ENCODE results near the gene PRDX2.

DNA sequence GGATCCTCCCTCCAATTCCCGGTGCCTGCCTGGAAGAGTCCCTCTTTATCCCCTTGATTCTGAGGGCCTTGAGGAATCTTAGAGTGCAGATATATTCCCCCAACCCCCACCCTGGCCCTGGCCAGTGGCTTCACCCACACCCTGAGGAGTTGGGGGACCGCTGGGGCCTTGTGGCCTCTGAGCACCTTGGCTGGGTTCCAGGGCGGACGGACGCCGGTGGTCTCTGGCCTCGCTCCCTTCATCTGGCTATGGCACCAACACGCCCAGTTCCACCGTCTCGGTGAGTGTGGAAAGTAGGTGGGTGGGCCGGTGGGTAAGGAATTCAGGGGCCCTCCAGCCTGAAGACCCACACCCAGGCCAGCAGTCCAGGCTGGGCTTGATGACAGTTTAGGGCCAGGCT, 41.7 kb upstream of the PRDX2 start:
- TF ChIP-seq, protein P1, sequence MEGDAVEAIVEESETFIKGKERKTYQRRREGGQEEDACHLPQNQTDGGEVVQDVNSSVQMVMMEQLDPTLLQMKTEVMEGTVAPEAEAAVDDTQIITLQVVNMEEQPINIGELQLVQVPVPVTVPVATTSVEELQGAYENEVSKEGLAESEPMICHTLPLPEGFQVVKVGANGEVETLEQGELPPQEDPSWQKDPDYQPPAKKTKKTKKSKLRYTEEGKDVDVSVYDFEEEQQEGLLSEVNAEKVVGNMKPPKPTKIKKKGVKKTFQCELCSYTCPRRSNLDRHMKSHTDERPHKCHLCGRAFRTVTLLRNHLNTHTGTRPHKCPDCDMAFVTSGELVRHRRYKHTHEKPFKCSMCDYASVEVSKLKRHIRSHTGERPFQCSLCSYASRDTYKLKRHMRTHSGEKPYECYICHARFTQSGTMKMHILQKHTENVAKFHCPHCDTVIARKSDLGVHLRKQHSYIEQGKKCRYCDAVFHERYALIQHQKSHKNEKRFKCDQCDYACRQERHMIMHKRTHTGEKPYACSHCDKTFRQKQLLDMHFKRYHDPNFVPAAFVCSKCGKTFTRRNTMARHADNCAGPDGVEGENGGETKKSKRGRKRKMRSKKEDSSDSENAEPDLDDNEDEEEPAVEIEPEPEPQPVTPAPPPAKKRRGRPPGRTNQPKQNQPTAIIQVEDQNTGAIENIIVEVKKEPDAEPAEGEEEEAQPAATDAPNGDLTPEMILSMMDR (conservative IDR thresholded peaks at IDR 0.05; ENCODE audit: low read depth in 2 of 2) = no peak
- TF ChIP-seq EZH2phosphoT487 (IDR thresholded peaks at IDR 0.05; ENCODE audit: unreplicated experiment) = no peak
- TF ChIP-seq EZH2 (IDR thresholded peaks at IDR 0.05; ENCODE audit: low read depth, unreplicated experiment) = no peak
- TF ChIP-seq, protein P2, sequence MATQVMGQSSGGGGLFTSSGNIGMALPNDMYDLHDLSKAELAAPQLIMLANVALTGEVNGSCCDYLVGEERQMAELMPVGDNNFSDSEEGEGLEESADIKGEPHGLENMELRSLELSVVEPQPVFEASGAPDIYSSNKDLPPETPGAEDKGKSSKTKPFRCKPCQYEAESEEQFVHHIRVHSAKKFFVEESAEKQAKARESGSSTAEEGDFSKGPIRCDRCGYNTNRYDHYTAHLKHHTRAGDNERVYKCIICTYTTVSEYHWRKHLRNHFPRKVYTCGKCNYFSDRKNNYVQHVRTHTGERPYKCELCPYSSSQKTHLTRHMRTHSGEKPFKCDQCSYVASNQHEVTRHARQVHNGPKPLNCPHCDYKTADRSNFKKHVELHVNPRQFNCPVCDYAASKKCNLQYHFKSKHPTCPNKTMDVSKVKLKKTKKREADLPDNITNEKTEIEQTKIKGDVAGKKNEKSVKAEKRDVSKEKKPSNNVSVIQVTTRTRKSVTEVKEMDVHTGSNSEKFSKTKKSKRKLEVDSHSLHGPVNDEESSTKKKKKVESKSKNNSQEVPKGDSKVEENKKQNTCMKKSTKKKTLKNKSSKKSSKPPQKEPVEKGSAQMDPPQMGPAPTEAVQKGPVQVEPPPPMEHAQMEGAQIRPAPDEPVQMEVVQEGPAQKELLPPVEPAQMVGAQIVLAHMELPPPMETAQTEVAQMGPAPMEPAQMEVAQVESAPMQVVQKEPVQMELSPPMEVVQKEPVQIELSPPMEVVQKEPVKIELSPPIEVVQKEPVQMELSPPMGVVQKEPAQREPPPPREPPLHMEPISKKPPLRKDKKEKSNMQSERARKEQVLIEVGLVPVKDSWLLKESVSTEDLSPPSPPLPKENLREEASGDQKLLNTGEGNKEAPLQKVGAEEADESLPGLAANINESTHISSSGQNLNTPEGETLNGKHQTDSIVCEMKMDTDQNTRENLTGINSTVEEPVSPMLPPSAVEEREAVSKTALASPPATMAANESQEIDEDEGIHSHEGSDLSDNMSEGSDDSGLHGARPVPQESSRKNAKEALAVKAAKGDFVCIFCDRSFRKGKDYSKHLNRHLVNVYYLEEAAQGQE (IDR thresholded peaks at IDR 0.05; ENCODE audit: unreplicated experiment) = no peak
- no peak for TF ChIP-seq JUNB (IDR thresholded peaks at IDR 0.05; ENCODE audit: unreplicated experiment)
